ENCODE measurements around the gene COQ10B.
"Not testable (repeated sequence)": the region's sequence is repeated elsewhere in the genome, so short reads cannot be mapped to it uniquely, and the experiment has no call there.

Gene COQ10B

GRCh38 chr2:197452754-197453122, 614 bp upstream of the COQ10B start:
- no peak for DNase-seq

GRCh38 chr2:197453914-197454398, 604 bp downstream of the COQ10B start:
- peak; percentile 92 for DNase-seq

- no peak for DNase-seq
Observed at GRCh38 chr2:197454923-197455322, 1.6 kb downstream of the COQ10B start.

DNA sequence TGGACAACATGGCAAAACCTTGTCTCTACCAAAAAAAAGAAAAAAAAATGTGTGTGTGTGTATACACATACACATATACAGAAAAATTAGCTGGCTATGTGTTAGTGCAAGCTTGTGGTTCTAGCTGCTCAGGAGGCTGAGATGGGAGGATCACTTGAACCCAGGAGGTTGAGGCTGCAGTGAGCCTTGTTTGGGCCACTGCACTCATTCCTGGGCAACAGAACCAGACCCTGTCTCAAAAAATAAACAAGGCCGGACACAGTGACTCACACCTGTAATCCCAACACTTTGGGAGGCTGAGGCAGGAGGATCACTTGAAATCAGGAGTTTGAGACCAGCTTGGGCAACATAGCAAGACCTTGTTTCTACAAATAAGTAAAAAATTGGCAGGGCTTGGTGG, 2.1 kb downstream of the COQ10B start:
- DNase-seq: no peak

- DNase-seq: no peak
Observed at GRCh38 chr2:197460649-197461048, 7.3 kb downstream of the COQ10B start.

DNA sequence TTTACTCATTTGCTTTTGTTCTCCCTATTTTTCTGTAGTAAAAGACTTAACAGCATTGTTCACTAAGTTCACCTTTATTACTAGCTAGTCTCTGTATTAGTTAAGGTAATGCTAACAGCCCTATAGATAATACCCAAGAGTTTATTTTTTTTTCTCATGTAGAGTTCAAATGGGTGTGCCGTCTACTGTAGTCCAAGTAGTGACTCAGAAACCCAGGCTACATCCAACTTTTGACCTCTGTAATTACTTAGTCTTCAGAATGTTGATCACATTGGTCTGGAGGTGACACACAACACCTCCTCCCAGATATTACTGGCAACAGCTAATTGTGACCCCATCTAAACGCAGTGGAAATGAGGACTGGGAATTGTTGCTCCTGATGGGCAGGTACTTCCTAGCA, 7.7 kb downstream of the COQ10B start:
- no peak for DNase-seq

- DNase-seq: no peak
Observed at GRCh38 chr2:197464175-197464574, 10.8 kb downstream of the COQ10B start.

GRCh38 chr2:197472166-197472565, 18.8 kb downstream of the COQ10B start:
- DNase-seq: no peak

DNA sequence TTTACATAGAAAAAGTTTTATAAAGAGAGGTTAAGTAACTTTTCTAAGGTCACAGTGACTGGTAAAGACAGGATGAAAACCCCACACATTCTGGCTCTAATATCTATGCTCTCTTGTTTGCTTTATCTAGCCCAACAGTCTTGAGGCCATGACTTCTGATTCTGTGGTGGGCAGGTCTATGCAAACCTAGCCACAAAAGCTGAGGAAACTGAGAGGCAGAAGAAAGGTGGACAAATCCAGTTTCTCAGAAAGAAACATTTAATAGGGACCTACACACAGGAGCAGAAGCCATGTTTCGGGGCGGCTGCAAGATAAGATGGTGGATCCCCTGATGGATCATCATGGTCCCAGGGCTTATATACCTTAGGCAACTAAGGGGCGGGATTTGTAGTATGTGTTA, 24.4 kb downstream of the COQ10B start:
- no peak for DNase-seq

DNA sequence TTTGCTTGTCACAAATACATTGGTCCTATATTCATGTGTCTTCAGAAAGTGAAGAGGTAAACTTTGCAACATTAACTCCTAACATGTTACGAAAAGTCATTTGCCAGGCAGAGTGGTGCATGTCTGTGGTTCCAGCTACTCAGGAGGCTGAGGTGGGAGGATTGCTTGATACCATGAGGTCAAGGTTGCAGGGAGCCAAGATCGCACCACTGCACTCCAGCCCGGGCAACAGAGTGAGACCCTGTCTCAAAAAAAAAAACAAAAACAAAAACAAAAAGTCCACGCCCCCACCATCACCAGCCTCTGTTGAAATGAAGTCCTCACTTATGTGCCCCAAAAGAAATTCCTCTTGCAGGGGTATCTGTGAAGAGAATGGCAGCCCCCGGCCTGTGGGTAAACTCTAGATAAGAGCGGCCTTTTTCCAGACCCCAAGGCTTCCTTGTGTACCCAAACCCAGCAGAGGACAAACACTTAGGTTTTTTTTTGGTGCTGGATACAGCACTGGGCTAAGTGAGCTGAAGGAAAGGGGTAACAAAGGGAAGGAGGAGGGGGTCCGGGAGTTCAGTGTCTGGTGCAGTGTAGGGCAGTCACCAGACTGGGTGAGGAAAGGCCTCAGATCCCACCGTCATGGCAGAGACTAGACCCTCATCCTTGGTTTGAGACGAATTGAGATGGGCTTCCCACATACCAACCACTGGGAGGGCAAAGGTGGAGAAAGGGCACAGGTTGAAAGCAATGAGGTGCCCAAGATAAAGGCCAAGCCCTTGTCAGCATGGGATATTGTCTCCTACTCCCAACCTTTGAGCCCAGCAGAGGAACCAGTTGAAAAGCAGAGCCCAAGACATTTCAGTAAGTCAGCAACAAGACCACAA, 27.0 kb downstream of the COQ10B start:
- DNase-seq: no peak

- not testable (repeated sequence) for DNase-seq
Observed at GRCh38 chr2:197484248-197484647, 30.9 kb downstream of the COQ10B start.

DNA sequence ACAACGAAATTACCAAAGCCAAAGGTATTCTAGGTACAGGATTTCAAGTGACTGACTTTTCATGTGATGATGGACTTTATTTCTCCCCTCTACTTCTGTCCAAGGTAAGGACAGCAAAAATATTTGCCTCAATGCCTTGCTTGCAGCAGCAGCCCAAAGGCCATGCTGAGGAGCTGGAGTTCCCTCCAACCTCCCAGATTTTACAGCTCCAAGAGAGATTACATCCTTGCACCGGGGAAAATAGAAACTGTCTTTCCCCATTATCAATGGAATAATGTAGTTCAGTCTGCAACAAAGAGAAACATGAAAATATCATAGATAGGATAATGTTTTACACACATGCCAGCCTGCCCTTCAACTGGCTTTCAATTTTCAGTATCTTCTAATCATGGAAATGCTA, 32.8 kb downstream of the COQ10B start:
- no peak for DNase-seq

GRCh38 chr2:197487385-197487784, 34.0 kb downstream of the COQ10B start:
- DNase-seq: no peak

DNA sequence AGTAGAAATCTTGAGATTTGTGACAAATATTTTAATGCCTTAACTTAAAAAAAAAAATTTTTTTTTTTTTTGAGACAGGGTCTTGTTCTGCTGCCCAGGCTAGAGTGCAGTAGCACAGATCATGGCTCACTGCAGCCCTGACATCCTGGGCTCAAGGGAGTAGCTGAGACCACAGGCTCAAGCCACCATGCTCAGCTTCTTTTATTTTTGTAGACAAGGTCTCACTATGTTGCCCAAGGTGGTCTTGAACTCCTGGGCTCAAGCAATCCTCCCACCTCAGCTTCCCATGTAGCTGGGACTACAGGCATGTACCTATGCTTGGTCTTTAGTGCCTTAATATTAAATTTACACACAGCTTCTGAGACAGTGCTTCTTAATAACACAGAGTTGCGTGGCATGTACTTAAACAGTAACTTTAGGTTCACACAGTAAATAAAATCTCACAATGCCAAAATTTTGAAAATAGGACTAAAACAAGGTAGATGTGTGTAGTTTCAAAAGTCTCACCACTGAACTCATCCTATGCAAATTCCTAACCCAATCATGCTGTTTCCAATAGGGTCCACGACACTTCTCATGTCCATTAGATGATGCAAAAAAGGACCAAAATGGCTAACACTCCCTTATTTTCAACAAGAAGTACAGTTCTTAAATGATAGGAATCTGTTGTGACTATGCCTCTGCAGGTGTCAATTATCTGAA, 42.2 kb downstream of the COQ10B start:
- DNase-seq: no peak

GRCh38 chr2:197496695-197497094, 43.3 kb downstream of the COQ10B start:
- no peak for DNase-seq

DNA sequence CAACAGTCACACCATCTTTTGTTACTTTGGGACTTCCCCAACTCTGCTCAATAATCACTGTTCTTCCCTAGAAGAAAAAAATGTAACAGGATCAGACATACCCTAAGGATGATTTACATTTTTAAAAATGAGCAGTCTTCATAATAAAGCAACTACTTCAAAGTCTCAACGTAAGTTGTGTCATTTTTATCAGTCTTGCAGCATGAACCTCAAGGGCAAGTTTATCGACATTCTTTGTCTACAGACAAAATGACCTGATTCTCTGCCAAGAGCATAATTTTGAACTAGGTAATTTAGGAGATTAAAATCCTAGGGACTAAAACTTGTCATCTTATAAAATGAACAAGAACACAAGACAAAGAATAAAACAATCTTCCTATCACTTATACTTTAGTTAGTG, 44.0 kb downstream of the COQ10B start:
- no peak for DNase-seq

DNA sequence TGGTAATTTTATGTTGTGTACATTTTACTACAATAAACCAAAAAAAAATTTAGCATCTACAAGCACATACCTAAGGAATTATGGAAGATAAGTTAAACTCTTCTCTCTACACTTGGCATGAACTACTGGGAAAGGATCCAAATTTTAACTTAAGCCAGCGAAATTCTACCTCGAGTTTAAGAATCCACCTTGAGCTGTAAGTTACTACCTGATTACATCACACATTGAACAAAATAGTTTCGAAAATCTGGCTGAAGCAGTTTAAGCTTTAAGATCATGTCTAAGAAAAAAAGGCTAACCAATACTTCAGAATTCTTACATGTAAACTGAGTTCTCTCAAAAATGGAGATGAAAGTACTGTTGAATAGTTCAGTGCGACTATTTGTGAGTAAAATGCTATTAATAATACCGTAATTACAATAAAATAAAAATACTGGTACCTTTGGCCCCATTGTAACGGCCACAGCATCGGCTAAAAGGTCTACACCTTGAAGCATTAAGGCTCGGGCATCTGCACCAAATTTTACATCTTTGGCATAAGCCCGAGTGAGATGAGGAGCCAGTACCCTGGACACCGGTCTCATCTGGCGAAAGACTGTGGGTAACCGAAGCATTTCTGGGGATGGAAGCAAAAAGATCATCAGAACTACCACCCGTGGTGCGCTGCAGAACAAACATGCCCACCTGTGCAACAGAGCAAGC, 45.0 kb downstream of the COQ10B start:
- no peak for DNase-seq

DNA sequence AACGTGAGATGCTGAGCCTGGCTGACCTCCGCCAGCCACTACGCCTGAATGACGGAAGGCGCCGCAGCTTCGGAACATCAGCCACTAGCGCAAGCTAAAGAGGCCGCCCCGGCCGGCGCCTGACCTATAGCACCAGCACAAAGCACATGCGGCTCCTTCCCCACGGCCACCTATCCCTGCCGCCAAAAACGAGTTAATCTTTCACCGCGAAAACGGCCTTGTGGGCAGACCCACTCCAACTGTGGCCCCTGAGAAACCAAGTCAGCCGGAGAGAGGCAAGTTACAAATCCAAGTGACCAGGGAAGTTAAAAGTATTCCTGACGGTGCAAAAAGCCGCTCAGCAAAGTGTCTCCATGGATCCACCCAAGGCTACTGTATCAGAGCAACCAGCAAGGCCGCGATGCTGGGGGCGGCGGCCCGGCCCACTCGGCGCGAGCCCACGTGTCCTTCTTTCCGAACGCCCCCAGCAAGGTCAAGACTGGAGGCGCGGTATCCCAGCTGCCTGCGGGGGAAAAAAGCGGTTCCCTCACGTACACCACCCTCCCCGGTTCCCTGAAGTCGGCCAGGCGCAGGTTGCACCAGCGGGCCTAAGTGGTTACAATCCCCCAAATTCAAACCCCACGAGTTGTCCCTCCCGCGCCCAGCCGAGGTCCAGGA, 45.7 kb downstream of the COQ10B start:
- DNase-seq: no peak

- DNase-seq: peak; percentile 95
Observed at GRCh38 chr2:197499594-197500502, 46.5 kb downstream of the COQ10B start, which contains the start of the genes HSPD1 and HSPE1. Gene HSPD1, minus strand, starts transcription at chr2:197499840. Its CDS starts 992 bp downstream, at chr2:197498848. Gene HSPE1, plus strand, starts transcription at chr2:197500379. Its CDS starts 58 bp downstream, at chr2:197500437.

DNA sequence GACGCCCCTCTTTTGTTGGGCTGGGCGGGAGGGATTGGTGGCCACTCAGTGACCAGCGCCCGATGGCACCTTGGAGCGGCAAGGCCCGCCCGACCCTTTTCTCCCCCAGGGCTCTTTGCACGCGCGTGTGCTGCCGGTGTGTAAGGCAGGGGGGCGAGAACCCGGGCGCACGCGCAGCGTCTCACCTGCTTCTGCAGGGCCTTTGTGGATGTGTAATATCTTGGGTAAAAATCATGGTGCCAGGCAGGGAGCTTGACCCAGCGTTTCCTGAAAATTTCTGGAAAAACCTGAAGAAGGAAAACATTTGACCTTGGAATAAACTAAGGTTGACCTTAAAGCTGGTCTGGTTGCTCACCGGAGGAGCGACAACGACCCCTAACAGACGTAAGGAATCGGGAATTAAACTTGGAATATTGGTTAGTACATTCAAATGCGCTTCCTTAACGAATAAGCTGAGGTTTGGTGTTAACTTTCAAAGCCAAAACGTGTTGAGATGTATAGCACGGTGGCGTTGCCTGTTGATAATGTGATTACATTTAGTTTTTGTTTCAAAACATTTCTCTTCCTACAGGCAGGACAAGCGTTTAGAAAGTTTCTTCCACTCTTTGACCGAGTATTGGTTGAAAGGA, 47.3 kb downstream of the COQ10B start:
- no peak for DNase-seq

- DNase-seq: no peak
Observed at GRCh38 chr2:197502201-197502600, 48.8 kb downstream of the COQ10B start.

Measured in DMS 273 treated with DMSO at 0.1 percent for 48 hours (cell line).